Stimulated activated CD4-positive, alpha-beta T cell treated with anti-CD3 and anti-CD28 coated beads, TNF-alpha, amount 100 ng/mL, for 48 hours (primary cell): ENCODE results near the gene TRPV5.
A peak's percentile ranks its signal among the peaks of the same experiment; 100 is the strongest.

Source experiments
- DNase-seq, 3 donors: peaks; one replicate each; pipeline ENCODE4 v3.0.0-alpha.2; 2020; ENCODE audit warnings: low read depth in 3 of 3

The TRPV5 gene

GRCh38 chr7:142885311-142886230, 48.0 kb downstream of the TRPV5 start, which contains the start of gene TRPV6:
TSS of gene TRPV6 (minus strand) at chr7:142885745.
- DNase-seq: no peak

GRCh38 chr7:142884286-142884640, 49.3 kb downstream of the TRPV5 start:
- DNase-seq: no peak

- no peak for DNase-seq
These were observed 49.8 kb downstream of the TRPV5 start for GRCh38 chr7:142883571-142884285.

GRCh38 chr7:142883145-142883544, 50.4 kb downstream of the TRPV5 start:
- no peak for DNase-seq

GRCh38 chr7:142882338-142882678, 51.2 kb downstream of the TRPV5 start:
- DNase-seq: no peak

- DNase-seq: no peak
These were observed 51.8 kb downstream of the TRPV5 start for GRCh38 chr7:142881586-142882337.

- peak in 2 of 3 donors; percentile 16 to 37 for DNase-seq
These were observed 52.6 kb downstream of the TRPV5 start for GRCh38 chr7:142880876-142881505.

GRCh38 chr7:142879060-142879459, 54.5 kb downstream of the TRPV5 start:
- DNase-seq: no peak

GRCh38 chr7:142878315-142878714, 55.2 kb downstream of the TRPV5 start:
- DNase-seq: no peak

- DNase-seq: no peak
These were observed 56.3 kb downstream of the TRPV5 start for GRCh38 chr7:142876991-142877910.

GRCh38 chr7:142876236-142876960, 57.1 kb downstream of the TRPV5 start:
- DNase-seq: no peak

- no peak for DNase-seq
These were observed 58.1 kb downstream of the TRPV5 start for GRCh38 chr7:142875456-142875855.

GRCh38 chr7:142874837-142875236, 58.7 kb downstream of the TRPV5 start:
- no peak for DNase-seq

- no peak for DNase-seq
These were observed 59.1 kb downstream of the TRPV5 start for GRCh38 chr7:142874409-142874808.

GRCh38 chr7:142873871-142874270, 59.7 kb downstream of the TRPV5 start:
- no peak for DNase-seq

GRCh38 chr7:142873281-142873784, 60.2 kb downstream of the TRPV5 start:
- DNase-seq: peak in 2 of 3 donors; percentile 26 to 32

GRCh38 chr7:142872106-142872675, 61.4 kb downstream of the TRPV5 start:
- DNase-seq: no peak

GRCh38 chr7:142871260-142872105, 62.1 kb downstream of the TRPV5 start:
- no peak for DNase-seq
